Hepatocyte (in vitro differentiated cells): ENCODE data around the gene MXRA7.

Source experiments
- EZH2 ChIP-seq: fragments of 200-600 bp; sonication (generic); IDR thresholded peaks from 2 replicates; pipeline ENCODE4 v1.6.1; 2016; ENCODE audit warnings: antibody characterized with exemption, mild to moderate bottlenecking, borderline replicate concordance
- TF ChIP-seq, protein P1 (sequence below): fragments of 200-600 bp; sonication (generic); IDR thresholded peaks from 2 replicates; pipeline ENCODE4 v1.5.1; 2016; ENCODE audit warnings: antibody characterized with exemption, mild to moderate bottlenecking; ENCODE audit not compliant: poor library complexity

DNA sequence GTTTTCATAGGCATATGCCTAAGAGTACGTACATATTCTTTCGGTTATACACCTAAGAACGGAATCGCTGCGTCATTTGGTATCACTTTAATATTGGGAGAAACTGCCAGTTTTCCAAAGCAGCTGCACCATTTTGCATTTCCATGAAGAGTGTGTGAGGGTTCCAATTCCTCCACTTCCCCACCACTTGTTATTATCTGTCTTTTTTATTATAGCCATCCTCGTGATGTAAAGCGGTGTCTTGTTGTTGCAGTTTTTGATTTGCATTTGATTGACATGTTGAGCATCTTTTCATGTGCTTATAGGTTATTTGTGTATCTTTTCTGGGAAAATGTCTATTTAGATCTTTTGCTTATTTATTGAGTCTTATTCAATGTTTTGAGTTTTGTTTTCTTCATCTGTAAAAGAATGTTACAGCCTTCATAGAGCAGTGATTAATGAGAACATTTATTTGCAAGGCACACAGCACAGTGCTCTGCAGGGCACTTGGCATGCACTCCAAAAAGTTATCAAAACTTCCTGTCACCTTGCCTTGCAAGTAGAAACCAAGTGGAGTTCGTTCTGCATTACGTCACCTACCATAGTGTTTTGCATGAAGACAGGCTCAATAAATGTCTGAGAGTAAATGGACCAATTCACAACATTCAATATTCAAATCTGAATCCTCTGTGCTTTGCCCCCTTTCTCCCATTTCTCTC lies 40.6 kb downstream of the MXRA7 start:
- TF ChIP-seq, protein P1, sequence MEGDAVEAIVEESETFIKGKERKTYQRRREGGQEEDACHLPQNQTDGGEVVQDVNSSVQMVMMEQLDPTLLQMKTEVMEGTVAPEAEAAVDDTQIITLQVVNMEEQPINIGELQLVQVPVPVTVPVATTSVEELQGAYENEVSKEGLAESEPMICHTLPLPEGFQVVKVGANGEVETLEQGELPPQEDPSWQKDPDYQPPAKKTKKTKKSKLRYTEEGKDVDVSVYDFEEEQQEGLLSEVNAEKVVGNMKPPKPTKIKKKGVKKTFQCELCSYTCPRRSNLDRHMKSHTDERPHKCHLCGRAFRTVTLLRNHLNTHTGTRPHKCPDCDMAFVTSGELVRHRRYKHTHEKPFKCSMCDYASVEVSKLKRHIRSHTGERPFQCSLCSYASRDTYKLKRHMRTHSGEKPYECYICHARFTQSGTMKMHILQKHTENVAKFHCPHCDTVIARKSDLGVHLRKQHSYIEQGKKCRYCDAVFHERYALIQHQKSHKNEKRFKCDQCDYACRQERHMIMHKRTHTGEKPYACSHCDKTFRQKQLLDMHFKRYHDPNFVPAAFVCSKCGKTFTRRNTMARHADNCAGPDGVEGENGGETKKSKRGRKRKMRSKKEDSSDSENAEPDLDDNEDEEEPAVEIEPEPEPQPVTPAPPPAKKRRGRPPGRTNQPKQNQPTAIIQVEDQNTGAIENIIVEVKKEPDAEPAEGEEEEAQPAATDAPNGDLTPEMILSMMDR: no peak
- no peak for TF ChIP-seq EZH2
